ENCODE results near the gene ARID1B. TPM values are rescaled to one million over a fixed set of nuclear protein-coding genes. Genes with fewer than 3 reads are reported as not detected.

ARID1B gene
- total and polyA plus RNA-seq, 8 donors = 16.2 to 68.0 (median 42.5) TPM

DNA sequence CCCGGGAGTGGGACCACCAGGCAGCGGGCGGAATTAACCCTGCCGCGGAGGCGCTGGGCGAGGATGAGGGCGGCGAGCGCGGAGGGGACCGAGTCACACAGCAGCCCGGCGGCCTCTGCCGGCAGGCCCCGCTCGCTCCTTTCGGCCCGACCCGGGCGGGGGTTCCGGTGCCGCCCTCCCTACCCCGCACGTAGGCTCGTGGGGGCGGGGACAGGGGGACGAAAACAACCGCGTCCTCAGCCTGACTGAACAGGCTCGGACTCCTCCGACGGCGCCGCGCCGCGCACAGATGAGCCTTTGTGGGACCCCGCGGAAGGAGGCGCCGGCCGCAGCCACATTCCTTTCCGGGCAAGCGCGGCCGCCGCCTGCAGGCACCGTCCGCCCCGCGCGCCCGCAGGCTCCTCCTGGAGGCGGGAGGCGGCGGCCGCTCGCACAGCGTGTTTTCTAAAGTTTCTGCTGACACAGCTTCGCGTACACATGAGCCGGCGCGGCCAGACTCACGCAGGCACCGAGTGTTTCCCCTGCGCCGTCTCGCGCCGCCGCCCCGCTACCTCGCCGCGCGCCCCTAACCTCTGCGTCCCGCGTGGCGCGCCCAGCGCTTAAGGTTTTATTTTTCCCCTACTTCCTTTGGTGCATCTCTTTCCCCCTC lies 244.3 kb downstream of the ARID1B start:
- Histone ChIP-seq H3K9me3 (no peaks in the 10 kb centered on the region), H3K4me3 (peak overlapping the region; percentile 62 to 84 (median 76)), H3K27me3 (no peaks in the 10 kb centered on the region), H3K27ac (peak overlapping the region; percentile 95 to 100 (median 98)), H3K4me1 (peaks cover 0 to 20% (median 15%) of the 10 kb centered on the region in 3 donors), H3K36me3 (no peaks in the 10 kb centered on the region)
- TF ChIP-seq, protein P1, sequence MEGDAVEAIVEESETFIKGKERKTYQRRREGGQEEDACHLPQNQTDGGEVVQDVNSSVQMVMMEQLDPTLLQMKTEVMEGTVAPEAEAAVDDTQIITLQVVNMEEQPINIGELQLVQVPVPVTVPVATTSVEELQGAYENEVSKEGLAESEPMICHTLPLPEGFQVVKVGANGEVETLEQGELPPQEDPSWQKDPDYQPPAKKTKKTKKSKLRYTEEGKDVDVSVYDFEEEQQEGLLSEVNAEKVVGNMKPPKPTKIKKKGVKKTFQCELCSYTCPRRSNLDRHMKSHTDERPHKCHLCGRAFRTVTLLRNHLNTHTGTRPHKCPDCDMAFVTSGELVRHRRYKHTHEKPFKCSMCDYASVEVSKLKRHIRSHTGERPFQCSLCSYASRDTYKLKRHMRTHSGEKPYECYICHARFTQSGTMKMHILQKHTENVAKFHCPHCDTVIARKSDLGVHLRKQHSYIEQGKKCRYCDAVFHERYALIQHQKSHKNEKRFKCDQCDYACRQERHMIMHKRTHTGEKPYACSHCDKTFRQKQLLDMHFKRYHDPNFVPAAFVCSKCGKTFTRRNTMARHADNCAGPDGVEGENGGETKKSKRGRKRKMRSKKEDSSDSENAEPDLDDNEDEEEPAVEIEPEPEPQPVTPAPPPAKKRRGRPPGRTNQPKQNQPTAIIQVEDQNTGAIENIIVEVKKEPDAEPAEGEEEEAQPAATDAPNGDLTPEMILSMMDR (IDR thresholded peaks at IDR 0.05) = peak in 2 of 4 donors; percentile 13 to 23
- FAIRE-seq (no peak), DNase-seq (peak; percentile 84 to 93 (median 90)), ATAC-seq (peak; percentile 83 to 94 (median 90))
- WGBS, 2 donors = 0 to 1% methylated on average over 79 to 84 of the region's 84 CpGs
- intact Hi-C loops (cut with DNase I) = no loop called here

DNA sequence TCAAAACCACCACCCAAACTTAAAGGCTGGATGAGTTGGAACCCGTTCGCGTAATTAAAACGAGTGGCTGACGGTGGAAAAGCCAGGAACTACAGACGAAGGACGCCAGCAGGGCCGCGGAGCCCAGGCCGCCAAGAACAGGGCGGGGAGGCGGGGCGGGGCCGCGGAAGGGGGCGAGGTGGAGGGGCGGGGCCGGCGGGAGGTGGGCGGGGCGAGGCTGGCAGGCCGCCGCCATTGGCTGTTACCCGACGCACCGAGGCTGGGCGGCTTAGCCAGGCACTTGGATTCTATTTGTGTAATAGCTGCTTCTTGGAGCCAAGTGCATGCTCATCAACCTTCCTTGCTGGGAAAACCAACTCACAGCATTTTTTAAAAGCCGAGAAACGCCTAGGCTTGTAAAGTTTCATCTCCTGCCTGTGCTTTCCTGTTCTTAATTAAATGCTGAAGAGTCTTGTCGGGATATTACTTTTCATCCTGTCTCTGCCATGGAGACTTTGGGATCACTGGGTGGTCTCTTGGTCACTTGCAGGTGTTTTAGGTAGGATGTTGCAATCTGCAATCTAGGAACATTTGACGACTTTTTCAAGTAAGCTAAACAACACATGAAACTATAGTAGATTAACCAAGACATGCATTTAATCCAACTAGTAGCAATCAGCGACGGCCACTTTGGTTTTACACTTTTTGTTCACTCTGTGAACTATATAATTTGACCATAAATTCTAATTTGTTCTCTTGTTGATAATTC lies 245.0 kb downstream of the ARID1B start:
- peak; percentile 87 to 93 (median 90) for ATAC-seq
- H3K27me3 ChIP-seq = no peaks in the 10 kb centered on the region
- peak overlapping the region; percentile 62 to 84 (median 76) for H3K4me3 ChIP-seq
- no peaks in the 10 kb centered on the region for H3K36me3 ChIP-seq
- TF ChIP-seq, protein P1 (IDR thresholded peaks at IDR 0.05) = no peak
- peak overlapping the region; percentile 95 to 100 (median 98) for H3K27ac ChIP-seq
- no peaks in the 10 kb centered on the region for H3K9me3 ChIP-seq
- peak; percentile 84 to 94 (median 92) for DNase-seq
- peaks cover 0 to 19% (median 15%) of the 10 kb centered on the region in 3 donors for H3K4me1 ChIP-seq
- intact Hi-C loops (cut with DNase I) = no loop called here
- WGBS, 2 donors = 2 to 3% methylated on average over 33 of the region's 33 CpGs
- no peak for FAIRE-seq

DNA sequence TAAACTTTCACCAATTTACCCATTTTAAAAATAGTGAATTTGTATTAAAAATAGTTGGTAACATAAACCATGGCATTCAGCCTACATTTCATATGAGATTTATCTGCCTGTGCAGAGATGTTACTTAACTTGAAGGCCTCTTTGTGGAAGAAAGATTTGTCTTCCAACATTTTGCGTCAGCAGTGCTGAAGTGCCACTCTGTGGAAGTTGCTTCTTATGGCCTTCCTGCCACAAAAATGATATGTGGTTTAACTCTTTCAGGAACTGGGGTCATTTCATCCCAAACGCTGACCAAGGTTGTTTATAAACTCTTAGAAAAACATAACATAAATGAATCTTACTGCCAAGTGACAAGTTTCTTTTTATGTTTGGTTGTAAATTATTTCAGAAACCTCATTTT lies 246.8 kb downstream of the ARID1B start:
- Histone ChIP-seq H3K9me3 (no peaks in the 10 kb centered on the region), H3K4me1 (peaks cover 0 to 16% (median 15%) of the 10 kb centered on the region in 3 donors), H3K4me3 (no peak overlapping the region), H3K27ac (no peak overlapping the region), H3K27me3 (no peaks in the 10 kb centered on the region), H3K36me3 (no peaks in the 10 kb centered on the region)
- ATAC-seq (no peak), DNase-seq (no peak), FAIRE-seq (no peak)
- intact Hi-C loops (cut with DNase I) = no loop called here
- WGBS, 2 donors = 47 to 59% methylated on average over 2 of the region's 2 CpGs
- TF ChIP-seq, protein P1 (IDR thresholded peaks at IDR 0.05) = no peak

DNA sequence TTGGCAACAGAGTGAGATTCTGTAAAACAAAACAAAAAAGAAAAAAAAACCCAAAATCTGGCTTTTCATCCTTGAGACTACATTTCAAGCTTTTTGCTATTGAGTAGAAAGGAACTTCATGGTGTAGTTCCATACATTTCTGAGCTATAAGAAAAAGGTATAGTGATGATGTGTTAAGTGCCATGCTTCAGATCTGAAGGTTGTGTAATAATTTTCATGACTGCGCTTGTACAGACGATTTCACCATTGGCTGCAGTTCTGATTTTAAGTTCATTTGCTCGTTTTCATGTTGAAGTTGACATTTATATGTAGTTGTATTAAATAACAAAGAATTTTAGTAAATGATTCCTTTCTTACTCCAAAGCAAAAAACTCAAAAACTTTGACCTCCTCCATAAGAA lies 247.6 kb downstream of the ARID1B start:
- ATAC-seq (no peak), DNase-seq (no peak), FAIRE-seq (peak; percentile 26)
- Histone ChIP-seq H3K36me3 (no peaks in the 10 kb centered on the region), H3K4me1 (peaks cover 0 to 16% (median 15%) of the 10 kb centered on the region in 3 donors), H3K4me3 (no peak overlapping the region), H3K27me3 (no peaks in the 10 kb centered on the region), H3K9me3 (no peaks in the 10 kb centered on the region), H3K27ac (no peak overlapping the region)
- TF ChIP-seq, protein P1 (IDR thresholded peaks at IDR 0.05) = no peak
- 88 to 92% methylated on average over 3 of the region's 3 CpGs for WGBS, 2 donors
- intact Hi-C loops (cut with DNase I) = no loop called here

Measured in pancreas (tissue), 10 donors.